Subcutaneous abdominal adipose tissue (tissue), 5 donors: ENCODE results near the gene USF1.

Source experiments
- H3K27ac ChIP-seq: one replicate; pipeline ENCODE4 v1.7.0; 2013; ENCODE audit warnings: low read depth, mild to moderate bottlenecking, inconsistent platforms, low read length, moderate library complexity
- H3K27me3 ChIP-seq, 5 donors: one replicate each; pipeline ENCODE4 v1.7.0; 2013; ENCODE audit warnings: low read length in 5 of 5, inconsistent platforms in 1 of 5; ENCODE audit not compliant: control insufficient read depth in 5 of 5, insufficient read depth in 4 of 5
- H3K36me3 ChIP-seq, 5 donors: one replicate each; pipeline ENCODE4 v1.7.0; 2013; ENCODE audit warnings: low read length in 5 of 5; ENCODE audit not compliant: control insufficient read depth in 5 of 5, insufficient read depth in 5 of 5
- H3K4me1 ChIP-seq, 5 donors: one replicate each; pipeline ENCODE4 v1.7.0; 2013; ENCODE audit warnings: low read length in 5 of 5, mild to moderate bottlenecking in 3 of 5, moderate library complexity in 1 of 5; ENCODE audit not compliant: control insufficient read depth in 5 of 5, insufficient read depth in 5 of 5
- H3K4me3 ChIP-seq, 5 donors: one replicate each; pipeline ENCODE4 v1.7.0; 2013; ENCODE audit warnings: low read length in 5 of 5, low read depth in 1 of 5
- H3K9ac ChIP-seq, 5 donors: one replicate each; pipeline ENCODE4 v1.7.0; 2013; ENCODE audit warnings: low read length in 5 of 5, mild to moderate bottlenecking in 4 of 5, moderate library complexity in 3 of 5
- H3K9me3 ChIP-seq, 5 donors: one replicate each; pipeline ENCODE4 v1.7.0; 2013; ENCODE audit warnings: low read length in 5 of 5; ENCODE audit not compliant: control insufficient read depth in 5 of 5
- donor health status: healthy.
- donor health status: healthy.
- donor health status: healthy.
- donor health status: healthy.
- donor health status: healthy.

The USF1 gene

GRCh38 chr1:161045736-161046604 is at the start of gene USF1:
Gene USF1, minus strand, starts transcription at chr1:161045977. Its CDS starts 2,702 bp downstream, at chr1:161043275.
- Histone ChIP-seq H3K27me3 (no peaks in the 10 kb centered on the region), H3K36me3 (peaks cover 4 to 39% (median 23%) of the 10 kb centered on the region in 5 donors), H3K27ac (peak within 1 kb of the TSS; percentile 88)

GRCh38 chr1:161095230-161095629 is 49.5 kb upstream of the USF1 start:
- Histone ChIP-seq H3K9me3 (no peaks in the 10 kb centered on the region), H3K4me3 (no peak overlapping the region), H3K27ac (no peak overlapping the region), H3K27me3 (no peaks in the 10 kb centered on the region), H3K9ac (no peak overlapping the region), H3K4me1 (peaks cover 12 to 37% (median 31%) of the 10 kb centered on the region in 5 donors), H3K36me3 (peaks cover 0 to 10% (median 3%) of the 10 kb centered on the region in 5 donors)

More at GRCh38 chr1:161045736-161046604, at the start of gene USF1:
- Histone ChIP-seq H3K4me1 (peaks cover 7 to 39% (median 29%) of the 10 kb centered on the region in 5 donors), H3K4me3 (peak within 1 kb of the TSS; percentile 92 to 98 (median 95)), H3K9ac (peak within 1 kb of the TSS; percentile 82 to 96 (median 94)), H3K9me3 (peaks cover 0 to 10% (median 5%) of the 10 kb centered on the region in 5 donors)

GRCh38 chr1:161094481-161094880 is 48.7 kb upstream of the USF1 start:
- H3K27ac ChIP-seq: no peak overlapping the region
- H3K9ac ChIP-seq: no peak overlapping the region
- H3K36me3 ChIP-seq: peaks cover 0 to 4% (median 0%) of the 10 kb centered on the region in 5 donors
- H3K27me3 ChIP-seq: no peaks in the 10 kb centered on the region
- H3K9me3 ChIP-seq: no peaks in the 10 kb centered on the region
- H3K4me1 ChIP-seq: peaks cover 10 to 34% (median 31%) of the 10 kb centered on the region in 5 donors
- no peak overlapping the region for H3K4me3 ChIP-seq

GRCh38 chr1:161092621-161093028 is 46.8 kb upstream of the USF1 start:
- Histone ChIP-seq H3K36me3 (no peaks in the 10 kb centered on the region), H3K4me3 (no peak overlapping the region), H3K27ac (no peak overlapping the region), H3K9ac (no peak overlapping the region), H3K9me3 (no peaks in the 10 kb centered on the region), H3K4me1 (peaks cover 7 to 21% (median 16%) of the 10 kb centered on the region in 5 donors), H3K27me3 (no peaks in the 10 kb centered on the region)

GRCh38 chr1:161091796-161092507 is 46.2 kb upstream of the USF1 start:
- Histone ChIP-seq H3K4me1 (peaks cover 3 to 15% (median 10%) of the 10 kb centered on the region in 5 donors), H3K27me3 (no peaks in the 10 kb centered on the region), H3K4me3 (no peak overlapping the region), H3K9me3 (no peaks in the 10 kb centered on the region), H3K9ac (no peak overlapping the region), H3K27ac (no peak overlapping the region), H3K36me3 (no peaks in the 10 kb centered on the region)

- Histone ChIP-seq H3K4me3 (no peak overlapping the region), H3K9ac (no peak overlapping the region), H3K36me3 (no peaks in the 10 kb centered on the region), H3K27me3 (no peaks in the 10 kb centered on the region), H3K4me1 (peaks cover under 1 to 6% (median 2%) of the 10 kb centered on the region in 5 donors), H3K9me3 (no peaks in the 10 kb centered on the region), H3K27ac (no peak overlapping the region)
Observed at GRCh38 chr1:161091093-161091492, 45.3 kb upstream of the USF1 start.

GRCh38 chr1:161090617-161091016 is 44.8 kb upstream of the USF1 start:
- Histone ChIP-seq H3K9me3 (no peaks in the 10 kb centered on the region), H3K4me3 (no peak overlapping the region), H3K27me3 (no peaks in the 10 kb centered on the region), H3K4me1 (peaks cover 0 to 6% (median 0%) of the 10 kb centered on the region in 5 donors), H3K27ac (no peak overlapping the region), H3K9ac (no peak overlapping the region), H3K36me3 (no peaks in the 10 kb centered on the region)

- Histone ChIP-seq H3K36me3 (no peaks in the 10 kb centered on the region), H3K9me3 (no peaks in the 10 kb centered on the region), H3K27ac (no peak overlapping the region), H3K4me3 (no peak overlapping the region), H3K27me3 (no peaks in the 10 kb centered on the region), H3K4me1 (peaks cover 0 to 6% (median 0%) of the 10 kb centered on the region in 5 donors), H3K9ac (no peak overlapping the region)
Observed at GRCh38 chr1:161089938-161090337, 44.2 kb upstream of the USF1 start.

- Histone ChIP-seq H3K36me3 (no peaks in the 10 kb centered on the region), H3K27ac (no peak within 1 kb of the TSS), H3K4me3 (no peak within 1 kb of the TSS), H3K4me1 (peaks cover 0 to 6% (median 0%) of the 10 kb centered on the region in 5 donors), H3K9me3 (no peaks in the 10 kb centered on the region), H3K27me3 (no peaks in the 10 kb centered on the region), H3K9ac (no peak within 1 kb of the TSS)
Observed at GRCh38 chr1:161089251-161089924, 43.6 kb upstream of the USF1 start, which contains the start of gene NECTIN4. Gene NECTIN4, minus strand, starts transcription at chr1:161089558. Its CDS starts 262 bp downstream, at chr1:161089296.
